Measurements from ENCODE around the gene STARD9.

STARD9 gene

DNA sequence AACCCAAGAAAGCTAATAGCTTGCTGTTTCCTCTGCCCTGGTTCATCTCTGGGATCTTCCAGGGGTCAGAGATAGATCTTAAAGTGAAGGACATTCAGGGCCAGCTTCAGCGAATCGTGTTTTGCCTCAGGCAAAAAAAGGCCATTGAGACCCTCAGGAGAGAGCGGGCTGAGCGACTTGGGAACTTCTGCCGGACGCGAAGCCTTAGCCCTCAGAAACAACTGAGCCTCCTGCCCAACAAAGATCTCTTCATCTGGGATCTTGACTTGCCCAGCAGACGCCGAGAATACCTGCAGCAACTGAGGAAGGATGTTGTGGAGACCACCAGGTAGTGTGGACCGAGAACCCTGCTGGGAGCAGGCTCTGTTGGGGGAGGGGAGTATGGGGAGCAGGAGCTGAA, 119.0 kb downstream of the STARD9 start:
- DNase-seq (ENCODE audit: low read depth in 2 of 2) = no peak

DNA sequence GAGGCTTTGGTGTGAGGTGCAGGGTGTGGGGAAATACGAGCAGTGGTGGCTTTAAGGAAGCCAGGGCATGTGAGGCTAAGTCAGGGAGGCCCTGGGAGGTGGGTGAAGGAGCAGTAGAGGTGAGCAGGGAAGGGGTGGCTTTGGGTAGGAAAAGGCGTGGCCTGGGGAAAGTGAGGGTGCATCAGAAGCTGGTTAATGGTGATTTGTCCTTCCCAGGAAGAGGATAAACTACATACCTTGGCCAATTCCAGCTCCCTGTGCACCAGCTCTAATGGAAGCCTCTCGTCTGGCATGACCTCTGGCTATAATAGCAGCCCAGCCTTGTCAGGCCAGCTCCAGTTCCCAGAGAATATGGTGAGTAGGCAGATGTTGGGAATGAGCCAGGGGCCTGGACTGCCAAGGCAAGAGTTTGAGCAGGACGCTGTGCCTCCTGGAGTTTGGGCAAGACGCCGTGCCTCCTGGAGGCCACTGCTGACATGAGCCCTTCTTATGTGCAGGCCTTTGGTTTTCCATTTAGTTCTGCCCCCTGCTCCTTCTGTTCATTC, 120.2 kb downstream of the STARD9 start:
- no peak for DNase-seq (ENCODE audit: low read depth in 2 of 2)

DNA sequence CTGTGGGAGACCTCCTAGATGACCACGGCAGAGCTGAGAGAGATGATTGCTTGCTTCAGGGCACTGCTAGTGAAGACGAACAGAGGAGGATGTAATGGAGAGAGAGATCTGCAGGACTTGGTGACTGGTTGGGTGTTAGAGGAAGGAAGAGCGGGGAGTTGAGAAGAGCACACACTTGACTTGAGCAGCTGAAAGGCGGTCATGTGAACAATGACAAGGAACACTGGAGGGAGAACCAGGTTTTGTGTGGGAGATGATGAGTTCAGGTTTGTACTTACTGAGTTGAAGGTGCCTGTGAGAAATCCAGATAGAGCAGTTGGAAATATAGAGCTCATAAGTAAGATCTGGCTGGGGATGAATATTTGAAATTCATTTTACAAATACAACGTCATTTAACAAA, 121.2 kb downstream of the STARD9 start:
- no peak for DNase-seq (ENCODE audit: low read depth in 2 of 2)

DNA sequence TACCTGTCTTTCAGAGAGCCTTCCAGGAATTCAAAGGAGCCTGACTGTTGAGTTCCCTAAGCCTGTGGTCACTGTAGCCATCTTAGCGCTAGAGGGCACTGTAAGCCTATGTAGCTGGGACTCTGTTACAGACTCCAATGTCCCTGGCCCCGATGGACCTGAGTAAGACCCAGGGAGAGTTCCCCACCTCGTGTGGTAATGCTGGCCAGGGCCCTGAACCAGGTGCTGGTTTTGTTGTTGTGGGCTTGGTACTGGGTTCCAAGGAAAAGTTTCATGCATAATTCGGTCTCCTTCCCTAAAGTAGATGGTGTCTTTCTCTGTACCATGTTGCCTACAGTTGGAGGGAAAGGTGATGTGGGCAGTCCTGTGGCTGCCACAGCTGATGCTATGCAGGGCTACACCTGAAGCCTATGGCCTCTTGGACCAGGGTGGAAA, 129.1 kb downstream of the STARD9 start:
- peak in 1 of 2 donors; percentile 28 for DNase-seq (ENCODE audit: low read depth in 2 of 2)

DNA sequence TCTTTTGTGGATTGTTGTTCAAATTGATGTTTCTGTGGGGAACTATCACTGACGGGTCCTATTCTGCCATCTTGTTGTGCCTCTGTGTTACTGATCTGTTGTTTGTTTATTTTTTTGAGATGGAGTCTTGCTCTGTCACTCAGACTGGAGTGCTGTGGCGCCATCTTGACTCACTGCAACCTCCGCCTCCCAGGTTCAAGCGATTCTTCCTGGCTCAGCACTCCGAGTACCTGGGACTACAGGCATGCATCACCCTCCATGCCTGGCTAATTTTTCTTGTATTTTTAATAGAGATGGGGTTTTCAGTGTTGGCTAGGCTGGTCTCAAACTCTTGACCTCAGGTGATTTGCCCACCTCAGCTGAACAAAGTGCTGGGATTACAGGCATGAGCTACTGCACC, 129.9 kb downstream of the STARD9 start:
- no peak for DNase-seq (ENCODE audit: low read depth in 2 of 2)

DNA sequence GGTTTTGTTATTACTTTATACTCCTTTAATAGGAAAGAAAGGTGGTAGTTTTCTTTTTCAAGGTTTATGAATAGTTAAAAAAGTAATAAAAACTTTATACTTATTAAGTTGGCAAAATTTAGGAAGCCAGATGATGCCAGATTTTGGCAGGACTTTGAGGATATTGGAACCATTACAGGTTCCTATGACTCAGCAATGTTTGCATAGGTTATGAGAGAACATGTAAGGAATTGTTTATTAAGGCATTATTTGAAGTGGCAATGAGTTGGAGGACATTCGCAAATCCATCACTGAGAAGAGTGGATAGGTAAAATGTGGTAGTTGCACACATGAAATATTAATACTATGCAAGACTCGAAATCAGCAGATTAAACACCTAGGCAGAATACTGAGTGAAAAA, 131.7 kb downstream of the STARD9 start:
- no peak for DNase-seq (ENCODE audit: low read depth in 2 of 2)

DNA sequence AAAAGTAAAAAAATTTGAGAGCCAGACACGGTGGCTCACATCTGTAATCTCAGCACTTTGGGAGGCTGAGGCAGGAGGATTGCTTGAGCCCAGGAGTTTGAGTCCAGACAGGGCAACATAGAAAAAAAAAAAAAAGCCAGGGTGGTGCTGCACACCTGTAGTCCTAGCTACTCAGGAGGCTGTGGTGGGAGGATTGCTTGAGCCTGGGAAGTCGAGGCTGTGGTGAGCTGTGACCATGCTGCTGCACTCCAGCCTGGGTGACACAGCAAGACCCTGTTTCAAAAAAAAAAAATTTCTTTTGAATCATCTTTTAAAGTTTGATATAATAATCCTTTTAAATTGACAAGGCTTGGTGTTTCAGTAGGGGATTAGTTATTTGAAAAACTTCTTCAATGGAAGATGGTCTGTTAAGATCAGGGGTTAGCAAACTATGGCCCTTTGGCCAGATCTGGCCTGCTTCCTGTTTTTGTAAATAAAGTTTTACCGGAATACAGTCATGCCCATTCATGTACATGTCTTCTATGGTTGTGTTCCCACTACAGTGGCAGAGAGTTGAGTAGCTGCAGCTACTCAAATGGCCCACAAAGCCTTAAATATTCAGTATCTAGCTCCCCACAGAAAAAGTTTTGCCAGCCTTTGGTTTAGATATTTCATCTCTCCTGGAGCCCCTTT, 132.6 kb downstream of the STARD9 start:
- DNase-seq (ENCODE audit: low read depth in 2 of 2) = no peak

DNA sequence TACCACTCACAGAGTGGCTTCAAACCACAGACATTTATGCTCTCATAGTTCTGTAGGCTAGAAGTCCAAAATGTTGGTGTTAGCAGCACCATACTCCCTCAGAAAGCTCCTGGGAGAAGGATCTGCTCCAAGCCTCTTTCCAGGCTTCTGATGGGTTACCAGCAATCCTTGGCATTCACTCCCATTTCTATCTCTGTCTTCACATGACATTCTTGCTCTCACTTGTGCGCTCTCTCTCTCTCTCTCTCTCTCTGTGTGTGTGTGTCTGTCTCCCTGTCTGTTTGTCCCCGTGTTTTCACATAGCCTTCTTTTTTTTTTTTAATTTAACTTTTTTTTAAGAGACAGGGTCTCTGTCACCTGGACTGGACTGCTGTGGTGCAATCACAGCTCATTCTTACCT, 135.3 kb downstream of the STARD9 start:
- DNase-seq (ENCODE audit: low read depth in 2 of 2) = no peak

DNA sequence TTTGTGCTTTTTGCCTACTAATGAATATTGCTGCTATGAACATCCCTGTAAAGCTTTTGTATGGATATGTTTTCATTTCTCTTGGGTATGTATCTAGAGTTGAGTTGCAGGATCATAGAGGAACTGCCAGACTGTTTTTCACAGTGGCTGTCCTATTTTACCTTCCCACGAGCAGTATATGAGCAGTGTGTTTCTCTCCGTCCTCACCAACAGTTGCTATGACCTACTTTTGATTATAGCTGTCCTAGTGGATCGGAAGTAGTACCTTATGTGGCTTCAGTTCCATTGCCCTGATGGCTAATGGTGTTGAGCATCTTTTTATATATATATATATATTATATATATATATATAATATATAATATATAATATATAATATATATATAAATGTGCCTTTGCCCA, 136.3 kb downstream of the STARD9 start:
- no peak for DNase-seq (ENCODE audit: low read depth in 2 of 2)

DNA sequence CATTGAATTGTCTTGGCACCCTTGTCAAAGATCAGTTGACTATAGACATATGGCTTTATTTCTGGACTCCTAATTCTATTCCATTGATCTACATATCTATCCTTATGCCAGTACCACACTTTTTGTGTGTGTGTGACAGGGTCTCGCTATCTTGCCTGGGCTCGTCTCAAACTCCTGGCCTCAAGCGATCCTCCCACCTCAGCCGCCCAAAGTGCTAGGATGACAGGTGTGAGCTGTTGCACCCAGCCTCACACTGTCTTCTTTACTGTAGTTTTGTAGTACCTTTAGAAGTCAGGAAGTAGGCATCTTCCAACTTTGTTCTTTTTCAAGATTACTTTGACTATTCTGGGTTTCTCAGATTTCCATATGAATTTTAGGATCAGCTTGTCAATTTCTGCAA, 137.2 kb downstream of the STARD9 start:
- DNase-seq (ENCODE audit: low read depth in 2 of 2) = no peak

DNA sequence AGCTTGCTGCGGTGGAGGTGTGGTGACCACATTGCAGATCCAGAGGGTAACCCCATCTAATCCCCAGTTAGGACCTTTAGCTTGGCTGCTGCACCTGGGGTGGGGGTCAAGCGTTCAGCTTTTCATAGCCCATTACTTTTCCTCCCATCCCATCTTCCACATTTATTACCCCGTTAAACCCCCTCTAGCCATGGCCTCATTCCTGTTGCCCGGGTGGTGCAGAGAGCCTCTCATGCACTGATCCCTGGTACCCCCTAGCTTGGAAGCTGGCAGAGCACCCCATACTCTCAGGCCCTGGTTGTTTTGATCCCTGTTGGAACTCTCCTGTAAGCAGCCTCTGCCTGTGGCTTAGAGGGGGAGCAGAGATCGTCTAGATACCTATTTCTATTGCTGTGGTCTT, 140.7 kb downstream of the STARD9 start:
- no peak for DNase-seq (ENCODE audit: low read depth in 2 of 2)

DNA sequence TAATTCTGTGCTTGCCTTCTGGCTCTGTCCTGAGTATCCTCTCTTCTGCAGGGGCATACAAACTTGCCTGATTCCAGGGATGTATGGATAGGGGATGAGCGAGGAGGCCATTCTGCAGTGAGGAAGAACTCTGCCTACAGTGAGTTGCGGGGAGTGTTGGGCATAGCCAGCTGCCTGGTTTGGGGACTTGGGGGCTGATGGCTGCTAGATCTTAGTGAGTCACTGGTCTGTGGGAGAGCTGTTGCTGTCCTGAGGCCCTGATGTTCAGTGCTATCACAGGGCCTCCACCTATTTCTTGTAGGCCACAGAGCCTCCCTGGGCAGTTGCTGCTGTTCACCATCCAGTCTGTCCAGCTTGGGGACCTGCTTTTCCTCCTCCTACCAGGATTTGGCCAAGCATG, 141.2 kb downstream of the STARD9 start:
- DNase-seq (ENCODE audit: low read depth in 2 of 2) = no peak

DNA sequence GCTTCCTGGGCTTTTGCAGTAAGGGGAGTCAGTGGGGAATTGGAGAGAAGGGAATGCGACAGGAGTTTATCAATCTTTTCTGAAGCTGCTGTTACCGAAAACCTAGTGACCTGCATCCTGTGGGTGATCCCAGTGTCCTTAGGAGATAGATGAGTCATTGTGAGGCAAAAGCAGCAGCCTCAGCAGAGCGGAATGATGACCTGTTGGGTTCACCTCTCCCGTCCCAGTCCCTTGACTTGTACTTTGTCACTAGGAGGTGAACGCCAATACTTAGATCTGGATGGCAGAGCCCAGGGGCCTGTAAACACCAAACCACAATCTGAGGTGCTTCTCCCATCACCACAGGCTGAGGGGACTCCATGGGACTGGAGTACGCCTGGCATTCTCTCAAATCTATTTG, 143.6 kb downstream of the STARD9 start:
- DNase-seq (ENCODE audit: low read depth in 2 of 2) = no peak

DNA sequence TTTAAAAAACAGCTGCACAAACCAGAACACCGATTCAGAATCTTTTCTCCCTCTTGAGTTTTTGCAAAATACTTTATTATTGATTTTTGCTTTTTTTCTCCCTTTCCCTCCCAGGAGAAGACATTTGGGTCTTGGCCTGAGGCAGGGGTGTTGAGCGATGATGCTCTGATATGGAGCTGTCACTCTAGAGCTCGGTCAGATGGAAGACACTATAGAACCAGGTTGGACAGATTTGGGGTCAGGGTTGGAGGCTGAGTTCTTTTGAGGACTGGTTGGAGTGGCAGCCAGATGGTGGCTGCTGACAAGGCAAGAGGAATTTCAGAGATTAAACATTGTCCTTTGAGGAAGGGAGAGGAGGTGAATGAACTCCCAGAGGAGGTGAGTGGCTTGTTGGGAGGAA, 144.7 kb downstream of the STARD9 start:
- no peak for DNase-seq (ENCODE audit: low read depth in 2 of 2)

DNA sequence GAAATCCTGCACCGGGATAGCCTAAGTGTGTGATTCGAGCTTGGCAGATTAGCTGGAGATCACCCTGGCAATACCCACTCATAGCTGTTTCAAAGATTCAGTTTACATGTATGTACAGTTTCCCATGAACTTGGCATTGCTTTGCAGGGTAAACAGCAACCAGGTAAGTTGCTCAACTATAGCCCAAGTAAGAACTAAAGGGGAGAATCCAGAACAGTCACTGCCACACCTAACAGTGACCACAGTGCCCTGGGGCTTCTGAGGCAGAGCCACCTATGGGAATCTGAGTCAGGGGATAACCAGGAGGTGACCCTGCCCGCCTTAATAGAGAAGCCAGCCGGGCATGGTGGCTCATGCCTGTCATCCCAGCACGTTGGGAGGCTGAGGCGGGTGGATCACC, 145.6 kb downstream of the STARD9 start:
- DNase-seq (ENCODE audit: low read depth in 2 of 2) = no peak

DNA sequence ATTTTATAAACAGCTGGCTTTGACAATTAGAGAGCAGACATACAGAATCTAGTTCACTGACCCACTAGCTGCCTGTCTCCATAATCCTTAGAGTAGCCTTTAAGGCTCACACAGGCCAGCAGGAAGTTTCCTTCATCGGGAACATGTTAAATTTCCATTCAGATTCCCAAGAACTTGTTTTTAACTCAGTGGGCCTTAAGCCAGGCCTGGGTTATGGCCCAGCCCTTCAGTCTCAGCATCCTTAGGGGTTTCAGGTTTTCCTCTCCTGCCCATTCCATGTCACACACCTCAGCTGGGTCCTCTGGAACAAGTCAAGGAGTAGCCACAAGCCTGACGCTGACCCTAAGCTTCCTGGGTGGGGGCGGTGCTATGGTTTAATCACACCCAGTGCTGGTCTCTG, 146.5 kb downstream of the STARD9 start:
- DNase-seq (ENCODE audit: low read depth in 2 of 2) = no peak

DNA sequence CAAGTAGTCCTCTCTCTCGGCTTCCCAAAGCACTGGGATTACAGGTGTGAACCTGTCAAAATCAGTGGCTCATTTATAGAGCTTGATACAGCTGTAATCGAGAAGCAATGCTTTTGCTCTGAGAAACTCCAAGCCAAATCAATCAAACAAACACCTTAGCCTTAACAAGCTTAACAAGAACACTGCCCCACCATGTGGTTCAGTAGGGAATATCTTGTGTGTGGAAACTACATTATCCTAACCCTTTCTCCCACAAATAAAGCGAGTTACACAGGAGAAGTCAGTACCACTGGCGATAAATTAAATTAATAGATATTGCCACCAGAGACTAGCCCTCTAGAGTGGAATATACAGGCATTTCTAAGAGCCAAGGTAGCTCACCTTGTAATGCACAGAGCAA, 147.7 kb downstream of the STARD9 start:
- no peak for DNase-seq (ENCODE audit: low read depth in 2 of 2)

DNA sequence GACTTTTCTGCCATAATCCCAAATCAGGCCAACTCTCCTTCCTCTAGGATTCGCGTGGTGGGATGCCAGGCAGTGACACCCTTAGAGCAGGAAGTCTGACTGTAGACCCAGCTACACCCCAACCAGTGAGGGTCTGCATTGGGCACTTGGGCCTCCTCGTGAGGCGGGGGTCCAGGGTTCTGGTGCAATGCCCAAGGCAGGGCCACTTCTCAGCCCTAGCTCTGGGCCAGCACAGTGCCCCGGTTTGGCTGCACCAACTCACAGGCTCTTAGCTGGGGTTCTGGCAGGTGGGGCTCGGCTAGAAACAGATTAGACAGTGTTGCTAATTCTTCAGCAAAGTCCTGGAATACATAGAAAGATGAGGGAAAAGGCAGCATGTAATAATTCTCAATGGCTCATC, 148.9 kb downstream of the STARD9 start:
- DNase-seq (ENCODE audit: low read depth in 2 of 2) = no peak

DNA sequence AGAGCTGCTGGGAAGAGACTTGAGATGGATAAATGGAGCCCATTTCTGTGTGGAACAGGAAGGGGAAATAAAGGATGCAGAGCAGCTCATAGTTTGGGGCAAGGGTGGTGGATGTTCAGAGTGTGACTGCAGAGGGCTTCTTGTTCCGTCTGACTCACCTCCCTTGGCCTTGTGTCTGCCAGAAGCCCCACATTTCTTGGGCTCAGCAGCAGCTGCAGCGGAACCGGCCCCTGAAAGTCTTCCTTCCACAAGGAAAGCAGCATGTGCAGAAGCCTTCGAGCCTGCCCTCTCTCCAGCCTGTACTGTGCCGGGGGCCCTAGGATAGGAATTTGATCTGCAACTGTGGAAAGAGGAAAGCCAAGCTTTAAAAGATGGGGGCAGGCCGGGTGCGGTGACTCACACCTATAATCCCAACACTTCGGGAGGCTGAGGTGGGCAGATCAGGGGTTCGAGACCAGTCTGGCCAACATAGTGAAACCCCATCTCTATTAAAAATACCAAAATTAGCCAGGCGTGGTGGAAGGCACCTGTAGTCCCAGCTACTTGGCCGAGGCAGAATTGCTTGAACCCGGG, 150.0 kb downstream of the STARD9 start:
- no peak for DNase-seq (ENCODE audit: low read depth in 2 of 2)

DNA sequence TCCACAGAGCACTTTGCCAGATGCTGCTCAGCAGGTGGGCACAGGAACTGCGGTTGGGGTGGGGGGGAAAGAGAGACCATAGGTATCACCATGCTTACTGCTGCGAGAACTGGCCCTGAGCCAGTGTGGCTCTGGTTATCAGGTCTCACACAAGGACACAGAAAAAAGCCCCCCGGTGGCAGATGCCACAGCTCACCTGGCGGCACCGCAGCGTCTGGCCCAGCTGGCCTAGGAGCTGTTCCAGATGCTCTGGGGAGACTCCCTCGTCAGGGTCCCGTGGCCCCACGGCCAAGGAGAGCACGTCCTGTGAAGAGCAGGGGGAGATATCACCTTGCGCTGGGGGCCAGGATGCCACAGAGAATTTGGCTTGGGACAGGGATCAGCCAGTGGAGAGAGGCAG, 150.7 kb downstream of the STARD9 start:
- DNase-seq (ENCODE audit: low read depth in 2 of 2) = no peak

DNA sequence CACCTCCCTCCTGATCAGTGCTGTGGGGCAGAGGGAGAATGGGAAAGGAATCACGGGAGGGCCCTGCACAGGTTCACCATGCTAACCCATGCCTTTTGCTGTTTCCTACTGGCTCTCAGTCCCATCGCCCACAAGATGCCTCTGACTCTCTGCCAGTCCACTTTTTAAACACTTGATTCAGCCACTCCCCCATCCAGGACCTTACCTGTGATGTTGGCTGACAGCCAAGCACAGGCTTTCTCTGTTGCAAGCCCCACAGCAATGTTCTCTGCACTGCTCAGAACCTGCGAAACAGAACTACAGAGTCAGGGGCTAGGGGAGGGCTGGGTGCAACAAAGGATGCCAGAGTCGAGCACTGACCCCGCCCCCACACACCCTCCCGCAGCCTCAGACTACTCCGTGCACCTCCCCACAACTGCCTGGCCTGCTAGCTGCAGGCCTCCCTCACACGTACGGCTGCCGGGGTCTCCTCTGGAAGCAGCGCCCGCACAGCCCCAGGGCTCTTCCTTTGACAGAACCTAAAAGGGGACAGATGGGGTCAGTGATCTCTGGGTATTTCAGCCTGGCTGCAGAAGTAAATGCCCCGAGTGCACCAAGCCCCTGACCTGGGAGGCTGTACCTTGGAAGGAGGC, 152.5 kb downstream of the STARD9 start:
- no peak for DNase-seq (ENCODE audit: low read depth in 2 of 2)

DNA sequence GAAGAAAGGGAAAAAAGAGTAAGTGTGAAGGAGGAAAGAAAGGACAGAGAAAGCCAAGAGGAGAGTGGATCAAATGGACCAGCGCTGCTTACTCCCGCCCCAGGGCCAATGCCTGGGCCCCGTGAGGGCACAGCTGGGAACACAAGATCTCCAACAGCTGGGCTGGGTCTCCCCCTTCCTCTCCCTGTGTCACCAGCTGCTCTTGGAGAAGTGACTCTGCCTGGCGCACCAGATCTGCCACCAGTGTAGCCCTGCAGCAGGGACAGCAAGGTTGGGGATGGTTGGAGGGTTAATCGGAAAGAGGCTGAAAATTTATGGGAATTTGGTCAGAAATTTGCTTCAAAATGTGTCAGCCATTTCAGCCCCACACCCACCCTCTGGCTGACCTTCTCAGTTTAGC, 153.2 kb downstream of the STARD9 start:
- no peak for DNase-seq (ENCODE audit: low read depth in 2 of 2)

DNA sequence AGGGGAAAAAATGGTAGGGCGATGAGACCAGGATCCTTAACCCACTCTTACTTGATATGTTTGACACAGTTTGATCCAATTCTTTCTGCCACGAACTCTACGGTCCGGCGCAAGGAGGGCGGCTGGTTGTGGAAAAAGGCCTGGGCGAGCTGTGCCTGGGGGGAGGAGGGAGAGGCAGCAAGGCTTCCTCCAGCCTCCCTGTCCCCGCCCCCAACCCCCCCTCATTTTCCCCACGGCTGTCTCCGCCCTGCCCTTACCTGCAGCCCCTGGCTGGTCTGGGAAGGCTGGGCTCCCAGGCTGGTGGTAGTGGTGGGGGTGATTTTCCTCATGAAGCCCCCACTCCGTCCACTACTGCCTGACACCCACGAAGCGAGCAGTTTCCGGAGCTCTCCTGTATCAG, 153.6 kb downstream of the STARD9 start:
- no peak for DNase-seq (ENCODE audit: low read depth in 2 of 2)

Measured in stimulated activated CD8-positive, alpha-beta memory T cell treated with anti-CD3 and anti-CD28 coated beads, Interleukin-2, amount 100 ng/mL, for 48 hours (primary cell).